ENCODE results near the gene CAMK2D.

The CAMK2D gene

DNA sequence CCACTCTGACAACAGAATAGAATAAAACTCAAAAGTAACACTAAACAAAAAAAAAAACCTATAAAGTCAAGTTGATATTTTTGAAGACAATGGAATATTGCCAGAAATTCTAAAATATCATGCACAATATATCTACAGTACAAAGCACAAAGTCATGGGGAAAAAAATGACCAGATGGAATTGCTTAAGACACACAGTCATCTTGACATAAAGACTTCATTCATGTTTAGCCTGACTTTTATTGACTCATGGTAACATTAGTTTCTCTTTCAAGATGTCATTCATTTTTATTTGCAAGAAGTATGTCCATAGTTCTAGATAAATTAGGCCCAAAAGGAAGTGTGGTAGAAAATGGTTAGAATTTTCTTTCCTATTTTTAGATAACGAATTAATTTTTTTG lies 259.1 kb downstream of the CAMK2D start:
- Histone ChIP-seq H3K27ac (ENCODE audit: low read length) (no peak overlapping the region), H3K79me2 (ENCODE audit: insufficient read depth, low read length) (no peaks in the 10 kb centered on the region), H4K20me1 (ENCODE audit: insufficient read depth, low read length) (no peaks in the 10 kb centered on the region), H3K9ac (ENCODE audit: low read depth, low read length) (no peak overlapping the region), H3K36me3 (ENCODE audit: insufficient read depth, low read length) (no peaks in the 10 kb centered on the region), H3K4me1 (ENCODE audit: insufficient read depth, low read length) (no peaks in the 10 kb centered on the region), H3K27me3 (ENCODE audit: insufficient read depth, low read length, poor library complexity) (no peaks in the 10 kb centered on the region), H2AFZ (ENCODE audit: low read depth, low read length) (no peak overlapping the region), H3K9me3 (ENCODE audit: insufficient read depth, low read length, severe bottlenecking) (no peaks in the 10 kb centered on the region), H3K4me3 (ENCODE audit: low read depth in 1 of 2, low read length in 2 of 2) (no peak overlapping the region), H3K4me2 (ENCODE audit: insufficient read depth, low read length) (no peak overlapping the region)
- TF ChIP-seq EZH2 (IDR thresholded peaks at IDR 0.05; ENCODE audit: borderline replicate concordance, low read depth, low read length, severe bottlenecking), result no peak
- TF ChIP-seq, protein P1, sequence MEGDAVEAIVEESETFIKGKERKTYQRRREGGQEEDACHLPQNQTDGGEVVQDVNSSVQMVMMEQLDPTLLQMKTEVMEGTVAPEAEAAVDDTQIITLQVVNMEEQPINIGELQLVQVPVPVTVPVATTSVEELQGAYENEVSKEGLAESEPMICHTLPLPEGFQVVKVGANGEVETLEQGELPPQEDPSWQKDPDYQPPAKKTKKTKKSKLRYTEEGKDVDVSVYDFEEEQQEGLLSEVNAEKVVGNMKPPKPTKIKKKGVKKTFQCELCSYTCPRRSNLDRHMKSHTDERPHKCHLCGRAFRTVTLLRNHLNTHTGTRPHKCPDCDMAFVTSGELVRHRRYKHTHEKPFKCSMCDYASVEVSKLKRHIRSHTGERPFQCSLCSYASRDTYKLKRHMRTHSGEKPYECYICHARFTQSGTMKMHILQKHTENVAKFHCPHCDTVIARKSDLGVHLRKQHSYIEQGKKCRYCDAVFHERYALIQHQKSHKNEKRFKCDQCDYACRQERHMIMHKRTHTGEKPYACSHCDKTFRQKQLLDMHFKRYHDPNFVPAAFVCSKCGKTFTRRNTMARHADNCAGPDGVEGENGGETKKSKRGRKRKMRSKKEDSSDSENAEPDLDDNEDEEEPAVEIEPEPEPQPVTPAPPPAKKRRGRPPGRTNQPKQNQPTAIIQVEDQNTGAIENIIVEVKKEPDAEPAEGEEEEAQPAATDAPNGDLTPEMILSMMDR (IDR thresholded peaks at IDR 0.05; ENCODE audit: borderline replicate concordance, extremely low read depth, low read length, poor library complexity, severe bottlenecking), result no peak
- ATAC-seq (ENCODE audit: insufficient read depth, low read depth), result no peak
- DNase-seq, result no peak

DNA sequence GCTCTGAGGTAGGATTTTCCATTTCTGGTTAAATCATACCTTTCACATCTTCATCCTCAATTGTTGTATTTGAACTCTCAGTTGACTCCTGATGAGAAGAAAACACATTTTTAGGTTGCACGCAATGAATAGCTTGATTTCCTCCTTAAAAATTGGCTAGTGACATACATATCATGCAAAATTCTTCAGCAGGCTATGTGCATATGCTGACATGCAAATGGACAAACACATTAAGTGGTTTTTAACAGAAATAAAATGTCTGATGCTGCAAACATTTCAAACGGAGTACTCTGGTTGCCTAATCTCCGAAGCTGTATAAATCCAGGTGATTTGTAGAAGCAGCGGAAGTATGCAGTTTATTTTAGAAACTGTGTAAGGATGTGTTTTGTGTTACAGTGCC lies 261.1 kb downstream of the CAMK2D start:
- no peaks in the 10 kb centered on the region for H3K27me3 ChIP-seq (ENCODE audit: insufficient read depth, low read length, poor library complexity)
- H3K79me2 ChIP-seq (ENCODE audit: insufficient read depth, low read length), result no peaks in the 10 kb centered on the region
- H3K9ac ChIP-seq (ENCODE audit: low read depth, low read length), result no peak overlapping the region
- no peaks in the 10 kb centered on the region for H4K20me1 ChIP-seq (ENCODE audit: insufficient read depth, low read length)
- H3K4me1 ChIP-seq (ENCODE audit: insufficient read depth, low read length), result no peaks in the 10 kb centered on the region
- H3K4me2 ChIP-seq (ENCODE audit: insufficient read depth, low read length), result no peak overlapping the region
- peaks cover 5% of the 10 kb centered on the region; the same call in 1 of the 2 replicates for H3K36me3 ChIP-seq (ENCODE audit: insufficient read depth, low read length)
- H3K4me3 ChIP-seq (ENCODE audit: low read depth in 1 of 2, low read length in 2 of 2), result no peak overlapping the region
- no peak for TF ChIP-seq EZH2 (IDR thresholded peaks at IDR 0.05; ENCODE audit: borderline replicate concordance, low read depth, low read length, severe bottlenecking)
- TF ChIP-seq, protein P1 (IDR thresholded peaks at IDR 0.05; ENCODE audit: borderline replicate concordance, extremely low read depth, low read length, poor library complexity, severe bottlenecking), result no peak
- ATAC-seq (ENCODE audit: insufficient read depth, low read depth) (no peak), DNase-seq (no peak)
- peaks cover 2% of the 10 kb centered on the region for H3K9me3 ChIP-seq (ENCODE audit: insufficient read depth, low read length, severe bottlenecking)
- no peak overlapping the region for H3K27ac ChIP-seq (ENCODE audit: low read length)
- H2AFZ ChIP-seq (ENCODE audit: low read depth, low read length), result no peak overlapping the region

- no peaks in the 10 kb centered on the region for H4K20me1 ChIP-seq (ENCODE audit: insufficient read depth, low read length)
- no peaks in the 10 kb centered on the region for H3K27me3 ChIP-seq (ENCODE audit: insufficient read depth, low read length, poor library complexity)
- no peaks in the 10 kb centered on the region for H3K79me2 ChIP-seq (ENCODE audit: insufficient read depth, low read length)
- no peak overlapping the region for H3K4me2 ChIP-seq (ENCODE audit: insufficient read depth, low read length)
- no peaks in the 10 kb centered on the region for H3K4me1 ChIP-seq (ENCODE audit: insufficient read depth, low read length)
- H3K4me3 ChIP-seq (ENCODE audit: low read depth in 1 of 2, low read length in 2 of 2), result no peak overlapping the region
- H3K9ac ChIP-seq (ENCODE audit: low read depth, low read length), result no peak overlapping the region
- H2AFZ ChIP-seq (ENCODE audit: low read depth, low read length), result no peak overlapping the region
- peaks cover 5% of the 10 kb centered on the region; the same call in 1 of the 2 replicates for H3K36me3 ChIP-seq (ENCODE audit: insufficient read depth, low read length)
- no peak overlapping the region for H3K27ac ChIP-seq (ENCODE audit: low read length)
- H3K9me3 ChIP-seq (ENCODE audit: insufficient read depth, low read length, severe bottlenecking), result peaks cover 2% of the 10 kb centered on the region
- no peak for TF ChIP-seq EZH2 (IDR thresholded peaks at IDR 0.05; ENCODE audit: borderline replicate concordance, low read depth, low read length, severe bottlenecking)
- TF ChIP-seq, protein P1 (IDR thresholded peaks at IDR 0.05; ENCODE audit: borderline replicate concordance, extremely low read depth, low read length, poor library complexity, severe bottlenecking), result no peak
- no peak for ATAC-seq (ENCODE audit: insufficient read depth, low read depth)
- no peak for DNase-seq
Measured at GRCh38 chr4:113499696-113500095, 261.8 kb downstream of the CAMK2D start.

DNA sequence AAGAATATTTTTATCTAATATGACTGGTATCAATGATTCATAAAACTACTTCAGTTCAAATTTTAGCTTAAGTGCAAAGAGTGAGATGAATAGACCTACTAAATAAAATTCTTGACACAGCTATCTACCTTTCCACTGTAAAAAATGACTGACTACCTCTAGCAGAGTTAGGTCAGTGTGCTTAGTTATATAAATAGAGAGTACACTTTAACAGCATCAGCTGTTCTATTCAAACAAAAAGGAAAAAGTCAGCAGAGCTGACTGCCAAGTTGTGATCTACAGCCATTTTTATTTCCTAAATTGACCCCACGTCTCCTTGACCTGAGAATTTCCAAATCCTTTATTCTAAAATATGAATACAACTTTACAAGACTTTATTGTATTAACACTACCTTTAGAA lies 262.4 kb downstream of the CAMK2D start:
- Histone ChIP-seq H3K27me3 (ENCODE audit: insufficient read depth, low read length, poor library complexity) (no peaks in the 10 kb centered on the region), H3K4me3 (ENCODE audit: low read depth in 1 of 2, low read length in 2 of 2) (no peak overlapping the region), H3K4me1 (ENCODE audit: insufficient read depth, low read length) (no peaks in the 10 kb centered on the region)

More for the DNA sequence above, 262.4 kb downstream of the CAMK2D start:
- Histone ChIP-seq H2AFZ (ENCODE audit: low read depth, low read length) (no peak overlapping the region), H3K79me2 (ENCODE audit: insufficient read depth, low read length) (no peaks in the 10 kb centered on the region), H3K27ac (ENCODE audit: low read length) (no peak overlapping the region), H3K36me3 (ENCODE audit: insufficient read depth, low read length) (peaks cover 5% of the 10 kb centered on the region; the same call in 1 of the 2 replicates), H3K9me3 (ENCODE audit: insufficient read depth, low read length, severe bottlenecking) (peaks cover 2% of the 10 kb centered on the region), H4K20me1 (ENCODE audit: insufficient read depth, low read length) (no peaks in the 10 kb centered on the region), H3K4me2 (ENCODE audit: insufficient read depth, low read length) (no peak overlapping the region), H3K9ac (ENCODE audit: low read depth, low read length) (no peak overlapping the region)
- DNase-seq (no peak), ATAC-seq (ENCODE audit: insufficient read depth, low read depth) (no peak)
- TF ChIP-seq, protein P1 (IDR thresholded peaks at IDR 0.05; ENCODE audit: borderline replicate concordance, extremely low read depth, low read length, poor library complexity, severe bottlenecking), result no peak
- TF ChIP-seq EZH2 (IDR thresholded peaks at IDR 0.05; ENCODE audit: borderline replicate concordance, low read depth, low read length, severe bottlenecking), result no peak

Measured in DND-41 (cell line).